DND-41 (cell line): ENCODE measurements around the gene ASB16.

Experiments
- ATAC-seq: fragments of 200-7000 bp; cut with Tn5 transposase; 3 replicates; pipeline ENCODE4 v1.9.1; 2021; ENCODE audit warnings: low read depth; ENCODE audit not compliant: insufficient read depth
- DNase-seq: peaks from one replicate; pipeline ENCODE4 v3.0.0-alpha.2; 2020
- H2AFZ ChIP-seq: 2 replicates; pipeline ENCODE4 v1.6.0; 2012; ENCODE audit warnings: low read depth, low read length
- H3K27ac ChIP-seq: 2 replicates; pipeline ENCODE4 v1.5.1; 2012; ENCODE audit warnings: low read length, inconsistent platforms
- H3K27me3 ChIP-seq: fragments of 200-600 bp; sonication (generic); 2 replicates; pipeline ENCODE4 v1.6.0; 2012; ENCODE audit warnings: low read length, mild to moderate bottlenecking, inconsistent platforms; ENCODE audit not compliant: insufficient read depth, poor library complexity
- H3K36me3 ChIP-seq: 2 replicates; pipeline ENCODE4 v1.5.1; 2012; ENCODE audit warnings: low read length, inconsistent platforms; ENCODE audit not compliant: insufficient read depth
- H3K4me1 ChIP-seq: 2 replicates; pipeline ENCODE4 v1.5.1; 2012; ENCODE audit warnings: mild to moderate bottlenecking, low read length; ENCODE audit not compliant: insufficient read depth
- H3K4me2 ChIP-seq: 2 replicates; pipeline ENCODE4 v1.6.0; 2012; ENCODE audit warnings: mild to moderate bottlenecking, moderate library complexity, low read length, inconsistent platforms; ENCODE audit not compliant: insufficient read depth
- H3K4me3 ChIP-seq, 2 experiments: fragments of 200-600 bp in 1 of 2; shearing (Covaris generic) in 1 of 2; 2 replicates each; pipeline ENCODE4 v1.5.1; 2012 to 2016; ENCODE audit warnings: inconsistent platforms in 2 of 2, low read length in 2 of 2, mild to moderate bottlenecking in 2 of 2, low read depth in 1 of 2, moderate library complexity in 1 of 2
- H3K79me2 ChIP-seq: 2 replicates; pipeline ENCODE4 v1.6.0; 2012; ENCODE audit warnings: low read length, inconsistent platforms; ENCODE audit not compliant: insufficient read depth
- H3K9ac ChIP-seq: 2 replicates; pipeline ENCODE4 v1.6.0; 2012; ENCODE audit warnings: low read depth, mild to moderate bottlenecking, inconsistent platforms, low read length, moderate library complexity
- H3K9me3 ChIP-seq: 2 replicates; pipeline ENCODE4 v1.5.1; 2012; ENCODE audit warnings: low read length, moderate library complexity, mild to moderate bottlenecking, inconsistent platforms; ENCODE audit not compliant: insufficient read depth, severe bottlenecking
- H4K20me1 ChIP-seq: 2 replicates; pipeline ENCODE4 v1.6.0; 2012; ENCODE audit warnings: low read length; ENCODE audit not compliant: insufficient read depth
- CTCF ChIP-seq: IDR thresholded peaks from 2 replicates; pipeline ENCODE4 v1.5.1; 2012; ENCODE audit warnings: borderline replicate concordance, low read length, moderate library complexity, mild to moderate bottlenecking; ENCODE audit not compliant: poor library complexity, severe bottlenecking; ENCODE audit errors: extremely low read depth
- EZH2 ChIP-seq: IDR thresholded peaks from 3 replicates; pipeline ENCODE4 v1.6.1; 2012; ENCODE audit warnings: borderline replicate concordance, low read depth, mild to moderate bottlenecking, moderate library complexity, low read length, inconsistent platforms; ENCODE audit not compliant: severe bottlenecking

Gene ASB16

GRCh38 chr17:44213403-44214229, 43.1 kb downstream of the ASB16 start:
- ATAC-seq, result no peak
- H3K9ac ChIP-seq, result no peak overlapping the region; the same call in 1 of the 2 replicates
- H3K4me2 ChIP-seq, result no peak overlapping the region
- H3K27me3 ChIP-seq, result no peaks in the 10 kb centered on the region
- peaks cover 89% of the 10 kb centered on the region for H3K36me3 ChIP-seq
- H3K79me2 ChIP-seq, result peaks cover 35% of the 10 kb centered on the region
- no peaks in the 10 kb centered on the region for H3K9me3 ChIP-seq
- H3K4me1 ChIP-seq, result peaks cover 43% of the 10 kb centered on the region
- H3K4me3 ChIP-seq, result no peak overlapping the region
- H3K27ac ChIP-seq, result no peak overlapping the region
- TF ChIP-seq CTCF, result no peak
- no peak for TF ChIP-seq EZH2
- peaks cover 50% of the 10 kb centered on the region for H4K20me1 ChIP-seq
- DNase-seq, result no peak
- no peak overlapping the region for H2AFZ ChIP-seq

GRCh38 chr17:44214230-44214494, 43.7 kb downstream of the ASB16 start:
- no peak for ATAC-seq
- H3K36me3 ChIP-seq, result peaks cover 83% of the 10 kb centered on the region
- no peak overlapping the region for H3K27ac ChIP-seq

GRCh38 chr17:44214896-44215295, 44.4 kb downstream of the ASB16 start:
- peaks cover 41% of the 10 kb centered on the region for H3K4me1 ChIP-seq
- no peak overlapping the region for H3K27ac ChIP-seq
- H3K4me3 ChIP-seq, result no peak overlapping the region
- H3K9me3 ChIP-seq, result no peaks in the 10 kb centered on the region
- TF ChIP-seq CTCF, result no peak
- TF ChIP-seq EZH2, result no peak
- H3K36me3 ChIP-seq, result peaks cover 76% of the 10 kb centered on the region
- ATAC-seq, result no peak
- no peaks in the 10 kb centered on the region for H3K27me3 ChIP-seq
- no peak for DNase-seq
- peaks cover 44% of the 10 kb centered on the region for H3K79me2 ChIP-seq
- H3K4me2 ChIP-seq, result no peak overlapping the region
- H2AFZ ChIP-seq, result no peak overlapping the region
- peaks cover 43% of the 10 kb centered on the region for H4K20me1 ChIP-seq
- no peak overlapping the region for H3K9ac ChIP-seq

More at GRCh38 chr17:44214230-44214494, 43.7 kb downstream of the ASB16 start:
- H3K79me2 ChIP-seq, result peaks cover 41% of the 10 kb centered on the region
- no peaks in the 10 kb centered on the region for H3K27me3 ChIP-seq
- peaks cover 43% of the 10 kb centered on the region for H3K4me1 ChIP-seq
- TF ChIP-seq CTCF, result no peak
- no peak for TF ChIP-seq EZH2
- no peak overlapping the region for H2AFZ ChIP-seq
- H3K4me2 ChIP-seq, result no peak overlapping the region
- no peak overlapping the region for H3K9ac ChIP-seq
- no peak for DNase-seq
- H4K20me1 ChIP-seq, result peaks cover 50% of the 10 kb centered on the region
- H3K4me3 ChIP-seq, result no peak overlapping the region
- no peaks in the 10 kb centered on the region for H3K9me3 ChIP-seq
